Peyer's patch (tissue), 4 donors: ENCODE data around the gene GFPT1.

Source experiments
- CTCF ChIP-seq, 6 experiments: fragments of 450-650 bp in 4 of 6; fragments of 200-600 bp in 2 of 6; sonication (generic) in 1 of 6; IDR thresholded peaks; one replicate each; pipeline ENCODE4 v1.5.1; 2017 to 2019; ENCODE audit warnings: antibody characterized with exemption in 6 of 6, mild to moderate bottlenecking in 3 of 6, moderate library complexity in 1 of 6
- POLR2A ChIP-seq, 2 donors: fragments of 450-650 bp; IDR thresholded peaks; one replicate each; pipeline ENCODE4 v1.5.1; 2017; ENCODE audit warnings: antibody characterized with exemption in 2 of 2, mild to moderate bottlenecking in 2 of 2, moderate library complexity in 2 of 2

- TF ChIP-seq CTCF (IDR thresholded peaks at IDR 0.05) (no peak), POLR2A (IDR thresholded peaks at IDR 0.05) (no peak)
Observed at GRCh38 chr2:69384618-69385081, 2.4 kb downstream of the GFPT1 start.
